Parathyroid adenoma (tissue), 2 donors: ENCODE measurements around the gene ALK.

Experiments used
- H2AFZ ChIP-seq: fragments of 300-600 bp; sonication (generic); one replicate; pipeline ENCODE4 v1.7.0; 2017; ENCODE audit warnings: antibody characterized with exemption, mild to moderate bottlenecking
- H3K27ac ChIP-seq: fragments of 300-600 bp; sonication (generic); one replicate; pipeline ENCODE4 v1.7.0; 2017
- H3K27me3 ChIP-seq: fragments of 300-600 bp; sonication (generic); one replicate; pipeline ENCODE4 v1.7.0; 2017; ENCODE audit warnings: low read length; ENCODE audit not compliant: control insufficient read depth, insufficient read depth
- H3K36me3 ChIP-seq: fragments of 300-600 bp; sonication (generic); one replicate; pipeline ENCODE4 v1.7.0; 2017; ENCODE audit warnings: low read length; ENCODE audit not compliant: control insufficient read depth, insufficient read depth
- H3K4me1 ChIP-seq: fragments of 300-600 bp; sonication (generic); one replicate; pipeline ENCODE4 v1.7.0; 2017; ENCODE audit warnings: control low read depth
- H3K4me2 ChIP-seq: fragments of 300-600 bp; sonication (generic); one replicate; pipeline ENCODE4 v1.7.0; 2017; ENCODE audit warnings: low read length
- H3K4me3 ChIP-seq: fragments of 300-600 bp; sonication (generic); one replicate; pipeline ENCODE4 v1.7.0; 2017; ENCODE audit warnings: low read depth, low read length
- H3K79me2 ChIP-seq: fragments of 300-600 bp; sonication (generic); one replicate; pipeline ENCODE4 v1.7.0; 2017; ENCODE audit warnings: control low read depth
- H3K9ac ChIP-seq: fragments of 300-600 bp; sonication (generic); one replicate; pipeline ENCODE4 v1.7.0; 2017; ENCODE audit warnings: mild to moderate bottlenecking
- H3K9me3 ChIP-seq: fragments of 300-600 bp; sonication (generic); one replicate; pipeline ENCODE4 v1.7.0; 2017; ENCODE audit warnings: low read length; ENCODE audit not compliant: control insufficient read depth
- CTCF ChIP-seq: fragments of 300-600 bp; sonication (generic); IDR thresholded peaks from one replicate; pipeline ENCODE4 v1.7.0; 2017; ENCODE audit warnings: antibody characterized with exemption, mild to moderate bottlenecking
- donor health status: primary hyperparathyroidism.

The ALK gene

DNA sequence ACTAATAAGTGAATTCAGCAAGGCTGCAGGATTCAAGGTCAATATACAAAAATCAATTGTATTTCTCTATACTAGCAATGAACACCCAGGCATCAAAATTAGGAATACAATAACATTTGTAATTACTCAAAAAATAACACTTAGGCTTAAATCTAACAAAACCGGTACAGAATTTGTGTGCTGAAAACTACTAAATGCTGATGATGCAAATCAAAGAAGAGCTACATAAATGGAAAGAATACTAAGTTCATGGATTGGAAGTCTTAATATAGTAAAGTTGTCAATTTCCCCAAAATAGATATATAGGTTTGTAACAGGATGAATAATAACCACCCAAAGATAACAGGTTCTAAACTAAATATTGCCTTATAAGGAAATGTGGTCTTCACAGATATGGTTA is 286.5 kb downstream of the ALK start:
- Histone ChIP-seq H3K4me2 (no peak overlapping the region), H3K79me2 (no peaks in the 10 kb centered on the region), H2AFZ (no peak overlapping the region), H3K9me3 (no peaks in the 10 kb centered on the region), H3K27me3 (no peaks in the 10 kb centered on the region), H3K4me3 (no peak overlapping the region), H3K36me3 (no peaks in the 10 kb centered on the region), H3K27ac (no peak overlapping the region), H3K4me1 (no peaks in the 10 kb centered on the region), H3K9ac (no peak overlapping the region)
- no peak for TF ChIP-seq CTCF

GRCh38 chr2:29632018-29632417 is 289.4 kb downstream of the ALK start:
- no peaks in the 10 kb centered on the region for H3K36me3 ChIP-seq
- no peaks in the 10 kb centered on the region for H3K9me3 ChIP-seq
- no peak for TF ChIP-seq CTCF
- no peak overlapping the region for H3K4me3 ChIP-seq
- no peak overlapping the region for H2AFZ ChIP-seq
- no peaks in the 10 kb centered on the region for H3K4me1 ChIP-seq
- H3K9ac ChIP-seq = no peak overlapping the region
- no peak overlapping the region for H3K27ac ChIP-seq
- no peaks in the 10 kb centered on the region for H3K27me3 ChIP-seq
- no peak overlapping the region for H3K4me2 ChIP-seq
- H3K79me2 ChIP-seq = no peaks in the 10 kb centered on the region

DNA sequence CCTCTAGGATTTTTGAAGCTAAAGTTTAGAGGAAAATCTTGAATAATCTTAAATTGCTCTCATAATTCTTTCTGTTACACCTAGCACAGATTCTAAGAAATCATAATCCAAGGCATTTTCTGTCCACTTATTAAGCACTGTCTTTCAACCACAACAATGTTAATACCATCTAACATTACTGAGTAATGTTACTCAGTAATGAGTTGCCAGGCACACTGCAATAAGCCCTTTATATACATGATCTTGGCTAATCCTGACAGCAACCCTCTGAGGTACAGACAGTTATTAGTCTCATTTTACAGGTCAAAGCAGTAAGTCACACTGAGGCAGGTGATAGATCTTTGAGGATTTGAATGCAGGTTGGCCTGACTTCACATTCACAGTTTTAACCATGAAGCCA is 291.9 kb downstream of the ALK start:
- no peak overlapping the region for H3K9ac ChIP-seq
- no peaks in the 10 kb centered on the region for H3K36me3 ChIP-seq
- no peaks in the 10 kb centered on the region for H3K9me3 ChIP-seq
- H3K27ac ChIP-seq = no peak overlapping the region
- TF ChIP-seq CTCF = no peak
- no peak overlapping the region for H3K4me2 ChIP-seq
- no peaks in the 10 kb centered on the region for H3K4me1 ChIP-seq
- H3K27me3 ChIP-seq = no peaks in the 10 kb centered on the region
- no peaks in the 10 kb centered on the region for H3K79me2 ChIP-seq
- no peak overlapping the region for H3K4me3 ChIP-seq
- H2AFZ ChIP-seq = no peak overlapping the region

GRCh38 chr2:29628862-29629261 is 292.5 kb downstream of the ALK start:
- Histone ChIP-seq H2AFZ (no peak overlapping the region), H3K79me2 (no peaks in the 10 kb centered on the region), H3K9ac (no peak overlapping the region), H3K4me2 (no peak overlapping the region), H3K9me3 (no peaks in the 10 kb centered on the region), H3K4me1 (no peaks in the 10 kb centered on the region), H3K36me3 (no peaks in the 10 kb centered on the region), H3K4me3 (no peak overlapping the region), H3K27me3 (no peaks in the 10 kb centered on the region), H3K27ac (no peak overlapping the region)
- TF ChIP-seq CTCF = no peak

DNA sequence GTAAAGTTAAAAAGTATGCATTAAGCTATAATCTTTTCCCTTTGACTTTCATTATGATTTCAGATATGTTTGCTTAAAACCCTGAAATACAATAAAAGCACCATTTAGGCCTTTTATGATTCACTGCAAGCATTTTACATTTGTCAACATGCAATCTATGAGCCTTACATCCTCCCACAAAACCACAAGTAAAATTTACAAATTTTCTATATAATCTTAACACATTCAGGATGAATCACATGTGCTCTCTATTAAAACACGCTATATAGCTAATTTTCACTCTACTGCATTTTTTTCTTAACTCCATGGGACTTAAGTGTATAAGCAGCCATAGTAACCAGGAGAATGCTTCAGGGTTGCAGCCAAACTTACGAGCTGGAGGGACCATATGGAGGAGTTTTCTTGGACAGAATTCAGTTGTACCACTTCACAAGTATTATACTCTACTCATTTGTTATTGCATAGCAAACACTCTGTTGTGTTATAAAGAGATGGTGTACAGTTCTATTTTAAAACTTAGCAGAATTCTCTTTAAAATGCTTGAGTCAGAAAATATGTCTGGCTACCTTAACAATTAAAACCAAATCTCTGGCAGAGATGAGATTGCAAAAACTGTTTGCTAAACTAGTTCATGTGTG is 293.2 kb downstream of the ALK start:
- no peaks in the 10 kb centered on the region for H3K27me3 ChIP-seq
- no peak overlapping the region for H3K4me3 ChIP-seq
- H3K79me2 ChIP-seq = no peaks in the 10 kb centered on the region
- H3K9ac ChIP-seq = no peak overlapping the region
- H3K36me3 ChIP-seq = no peaks in the 10 kb centered on the region
- H3K9me3 ChIP-seq = no peaks in the 10 kb centered on the region
- no peak overlapping the region for H2AFZ ChIP-seq
- H3K4me2 ChIP-seq = no peak overlapping the region
- H3K4me1 ChIP-seq = no peaks in the 10 kb centered on the region
- no peak for TF ChIP-seq CTCF
- no peak overlapping the region for H3K27ac ChIP-seq
